ENCODE data around the gene SHROOM3. TPM values are rescaled to one million over a fixed set of nuclear protein-coding genes. Genes with fewer than 3 reads are reported as not detected.

SHROOM3 gene
- total RNA-seq, 2 experiments from 2014 or later = not detected

DNA sequence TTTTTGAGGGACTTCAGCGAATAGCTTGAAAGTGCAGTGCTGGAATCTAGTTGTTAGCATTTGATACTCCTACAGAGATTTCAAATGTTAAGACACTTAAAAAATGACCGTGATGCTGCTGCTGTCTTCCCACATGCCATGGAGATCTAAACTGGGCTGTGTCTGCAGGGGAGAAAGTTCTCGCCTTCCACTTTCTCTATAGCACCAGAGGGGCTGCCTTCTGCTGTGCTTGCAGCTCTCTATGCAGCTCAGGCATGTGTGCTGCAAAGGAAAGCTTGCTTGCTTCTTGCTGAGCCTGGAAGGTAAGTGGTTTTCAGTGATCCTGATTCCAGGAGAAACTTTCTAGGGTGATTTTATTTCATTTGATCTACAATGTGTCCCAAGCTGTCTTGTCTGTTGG, 325.2 kb downstream of the SHROOM3 start:
- H3K4me1 Mint-ChIP-seq (ENCODE audit: low read depth) = no peaks in the 10 kb centered on the region
- H3K36me3 ChIP-seq (ENCODE audit: insufficient read depth, low read length) = no peaks in the 10 kb centered on the region
- intact Hi-C loops (cut with DNase I, micrococcal nuclease) = no loop called here
- H3K9me3 Mint-ChIP-seq = no peaks in the 10 kb centered on the region
- no peak overlapping the region for H3K4me3 ChIP-seq (ENCODE audit: low read length)
- DNase-seq (no peak), ATAC-seq (ENCODE audit: poor library complexity) (no peak)
- no peaks in the 10 kb centered on the region for H3K4me1 ChIP-seq (ENCODE audit: insufficient read depth, low read length)
- ChIA-PET POLR2A (no interaction called here), CTCF (no interaction called here)
- TF ChIP-seq, protein P1, sequence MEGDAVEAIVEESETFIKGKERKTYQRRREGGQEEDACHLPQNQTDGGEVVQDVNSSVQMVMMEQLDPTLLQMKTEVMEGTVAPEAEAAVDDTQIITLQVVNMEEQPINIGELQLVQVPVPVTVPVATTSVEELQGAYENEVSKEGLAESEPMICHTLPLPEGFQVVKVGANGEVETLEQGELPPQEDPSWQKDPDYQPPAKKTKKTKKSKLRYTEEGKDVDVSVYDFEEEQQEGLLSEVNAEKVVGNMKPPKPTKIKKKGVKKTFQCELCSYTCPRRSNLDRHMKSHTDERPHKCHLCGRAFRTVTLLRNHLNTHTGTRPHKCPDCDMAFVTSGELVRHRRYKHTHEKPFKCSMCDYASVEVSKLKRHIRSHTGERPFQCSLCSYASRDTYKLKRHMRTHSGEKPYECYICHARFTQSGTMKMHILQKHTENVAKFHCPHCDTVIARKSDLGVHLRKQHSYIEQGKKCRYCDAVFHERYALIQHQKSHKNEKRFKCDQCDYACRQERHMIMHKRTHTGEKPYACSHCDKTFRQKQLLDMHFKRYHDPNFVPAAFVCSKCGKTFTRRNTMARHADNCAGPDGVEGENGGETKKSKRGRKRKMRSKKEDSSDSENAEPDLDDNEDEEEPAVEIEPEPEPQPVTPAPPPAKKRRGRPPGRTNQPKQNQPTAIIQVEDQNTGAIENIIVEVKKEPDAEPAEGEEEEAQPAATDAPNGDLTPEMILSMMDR (IDR thresholded peaks at IDR 0.05) = no peak
- H3K9me3 ChIP-seq (ENCODE audit: control insufficient read depth in 1 of 2, insufficient read depth in 1 of 2, low read length in 2 of 2) = no peaks in the 10 kb centered on the region
- no peak overlapping the region for H3K4me3 Mint-ChIP-seq
- H3K27me3 ChIP-seq (ENCODE audit: control insufficient read depth in 1 of 2, insufficient read depth in 2 of 2, low read length in 2 of 2) = no peaks in the 10 kb centered on the region
- no peak overlapping the region for H3K27ac Mint-ChIP-seq
- H3K27me3 Mint-ChIP-seq = peaks cover 10% of the 10 kb centered on the region
- no peaks in the 10 kb centered on the region for H3K36me3 Mint-ChIP-seq (ENCODE audit: low read depth)
- no peak overlapping the region for H3K27ac ChIP-seq (ENCODE audit: low read depth in 1 of 2, low read length in 2 of 2)

DNA sequence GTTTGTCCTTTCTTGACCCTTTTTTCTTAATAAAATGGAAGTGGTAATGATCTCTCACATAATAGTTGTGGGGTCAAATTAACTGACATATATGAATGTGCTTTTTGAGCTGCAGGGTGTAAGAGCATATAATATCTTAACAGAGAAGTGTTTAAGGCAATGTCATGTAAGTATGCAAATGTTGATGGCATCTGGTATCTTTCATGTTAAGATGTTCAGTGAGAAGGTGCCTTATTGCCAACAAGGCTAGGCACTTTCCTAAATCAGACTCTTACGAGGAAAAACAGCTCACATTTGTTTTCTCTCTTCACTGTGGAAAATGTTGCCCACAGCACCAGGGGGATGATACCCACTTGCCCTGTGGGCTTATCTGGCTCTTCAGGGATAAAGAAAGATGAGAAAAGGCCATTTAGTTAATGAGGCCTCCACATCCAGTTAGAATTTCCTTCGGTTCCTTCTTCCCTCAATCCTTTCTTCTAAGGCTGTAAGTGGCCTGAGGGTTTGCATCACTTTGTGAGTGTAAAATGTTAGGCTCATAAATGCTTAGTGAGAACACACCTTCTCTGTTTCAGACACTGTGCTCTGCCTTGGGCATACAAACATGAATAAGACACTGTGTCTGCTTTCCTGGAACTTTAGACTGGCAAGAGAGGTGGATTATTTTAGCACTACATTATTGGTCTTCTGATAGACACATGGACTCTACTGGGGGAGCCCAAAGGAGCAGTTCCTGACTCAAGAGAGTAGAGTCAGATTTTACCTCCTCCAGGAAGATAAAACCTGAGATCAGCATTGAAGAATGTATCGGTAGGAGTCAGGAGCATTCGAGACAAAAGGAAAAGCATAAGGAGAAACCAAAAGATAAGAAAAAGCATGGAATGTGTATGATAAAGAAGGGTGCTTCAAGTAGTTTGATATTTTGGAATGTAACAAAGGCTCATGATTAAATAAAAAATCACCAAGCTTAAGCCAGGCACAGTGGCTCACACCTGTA, 327.4 kb downstream of the SHROOM3 start:
- Mint-ChIP-seq H3K27ac (no peak overlapping the region), H3K4me1 (ENCODE audit: low read depth) (no peaks in the 10 kb centered on the region), H3K9me3 (no peaks in the 10 kb centered on the region), H3K36me3 (ENCODE audit: low read depth) (no peaks in the 10 kb centered on the region), H3K27me3 (peaks cover 10% of the 10 kb centered on the region), H3K4me3 (no peak overlapping the region)
- ATAC-seq (ENCODE audit: poor library complexity) (no peak), DNase-seq (no peak)
- Histone ChIP-seq H3K4me1 (ENCODE audit: insufficient read depth, low read length) (no peaks in the 10 kb centered on the region), H3K27ac (ENCODE audit: low read depth in 1 of 2, low read length in 2 of 2) (no peak overlapping the region), H3K4me3 (ENCODE audit: low read length) (no peak overlapping the region), H3K36me3 (ENCODE audit: insufficient read depth, low read length) (no peaks in the 10 kb centered on the region), H3K27me3 (ENCODE audit: control insufficient read depth in 1 of 2, insufficient read depth in 2 of 2, low read length in 2 of 2) (no peaks in the 10 kb centered on the region), H3K9me3 (ENCODE audit: control insufficient read depth in 1 of 2, insufficient read depth in 1 of 2, low read length in 2 of 2) (no peaks in the 10 kb centered on the region)
- TF ChIP-seq, protein P1 (IDR thresholded peaks at IDR 0.05) = no peak
- intact Hi-C loops (cut with DNase I, micrococcal nuclease) = no loop called here
- CTCF ChIA-PET = no interaction called here
- POLR2A ChIA-PET = no interaction called here

DNA sequence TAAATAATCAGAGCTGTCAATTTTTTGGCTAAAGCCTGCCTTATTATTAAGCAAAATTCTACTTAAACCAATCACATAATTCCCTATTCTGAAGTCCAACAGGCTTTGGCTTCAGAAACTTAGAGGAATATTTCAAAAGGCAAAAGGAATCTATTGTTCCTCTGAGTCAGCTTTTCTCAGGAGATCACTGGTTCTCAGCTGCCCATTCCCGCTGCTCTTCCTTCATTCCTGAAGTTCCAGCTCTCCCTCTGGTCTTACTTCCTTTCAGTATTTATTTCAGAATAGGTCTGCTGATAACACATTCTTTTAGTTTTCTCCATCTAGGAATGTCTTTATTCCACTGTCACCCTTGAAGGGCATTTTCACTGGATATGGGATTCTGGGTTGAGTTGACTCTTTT, 329.2 kb downstream of the SHROOM3 start:
- Mint-ChIP-seq H3K4me3 (no peak overlapping the region), H3K4me1 (ENCODE audit: low read depth) (no peaks in the 10 kb centered on the region), H3K27me3 (peaks cover 14% of the 10 kb centered on the region), H3K36me3 (ENCODE audit: low read depth) (no peaks in the 10 kb centered on the region), H3K27ac (no peak overlapping the region), H3K9me3 (no peaks in the 10 kb centered on the region)
- TF ChIP-seq, protein P1 (IDR thresholded peaks at IDR 0.05) = no peak
- no peak overlapping the region for H3K27ac ChIP-seq (ENCODE audit: low read depth in 1 of 2, low read length in 2 of 2)
- POLR2A ChIA-PET = no interaction called here
- H3K4me3 ChIP-seq (ENCODE audit: low read length) = no peak overlapping the region
- no peak for DNase-seq
- no peaks in the 10 kb centered on the region for H3K27me3 ChIP-seq (ENCODE audit: control insufficient read depth in 1 of 2, insufficient read depth in 2 of 2, low read length in 2 of 2)
- H3K4me1 ChIP-seq (ENCODE audit: insufficient read depth, low read length) = no peaks in the 10 kb centered on the region
- H3K9me3 ChIP-seq (ENCODE audit: control insufficient read depth in 1 of 2, insufficient read depth in 1 of 2, low read length in 2 of 2) = no peaks in the 10 kb centered on the region
- no peak for ATAC-seq (ENCODE audit: poor library complexity)
- H3K36me3 ChIP-seq (ENCODE audit: insufficient read depth, low read length) = no peaks in the 10 kb centered on the region
- CTCF ChIA-PET = no interaction called here
- intact Hi-C loops (cut with DNase I, micrococcal nuclease) = no loop called here
